Testis (tissue), 3 donors: ENCODE data around the gene TAS2R31. TPM values are rescaled to one million over a fixed set of nuclear protein-coding genes. Genes with fewer than 3 reads are reported as not detected.

ENCODE experiments used
- DNase-seq: peaks from one replicate; pipeline ENCODE4 v3.0.0-alpha.2; 2019
- H3K27ac ChIP-seq, 2 donors: fragments of 200-600 bp; sonication (generic); one replicate each; pipeline ENCODE4 v1.5.1; 2019
- H3K27me3 ChIP-seq: fragments of 200-600 bp; sonication (generic); one replicate; pipeline ENCODE4 v1.5.1; 2019
- H3K36me3 ChIP-seq: fragments of 200-600 bp; sonication (generic); one replicate; pipeline ENCODE4 v1.5.1; 2017; ENCODE audit warnings: low read depth; ENCODE audit errors: missing control alignments
- H3K4me1 ChIP-seq: fragments of 200-600 bp; sonication (generic); one replicate; pipeline ENCODE4 v1.5.1; 2019
- H3K4me3 ChIP-seq, 2 donors: fragments of 200-600 bp; sonication (generic); one replicate each; pipeline ENCODE4 v1.5.1; 2017 to 2019
- H3K9me3 ChIP-seq: fragments of 200-600 bp; sonication (generic); one replicate; pipeline ENCODE4 v1.5.1; 2017
- CTCF ChIP-seq, 3 experiments: fragments of 450-650 bp in 2 of 3; fragments of 200-600 bp in 1 of 3; sonication (generic) in 1 of 3; IDR thresholded peaks; one replicate each; pipeline ENCODE4 v1.5.1; 2016 to 2019; ENCODE audit warnings: antibody characterized with exemption in 3 of 3, mild to moderate bottlenecking in 2 of 3, moderate library complexity in 1 of 3
- POLR2A ChIP-seq: fragments of 450-650 bp; IDR thresholded peaks from one replicate; pipeline ENCODE4 v1.6.1; 2017; ENCODE audit warnings: antibody characterized with exemption, mild to moderate bottlenecking, moderate library complexity
- WGBS, 2 donors: methylation state at CpG; one replicate each; pipeline ENCODE4 v1.1.5; 2018; 5-methylcytosine and 5-hydroxymethylcytosine counted together
- intact Hi-C: fragments of 100-400 bp; cut with DNase I; formaldehyde crosslinking; loops from one replicate; pipeline ENCODE4 v1.15.1; 2023; ENCODE audit warnings: low total_unique reads
- polyA plus RNA-seq: library from polyadenylated mRNA; stranded (reverse); fragments of 350-450 nt; fragmentation: Illumina TruSeq; extraction: RNeasy Lipid Tissue Mini Kit (QIAGEN cat#74804); gene quantifications from one replicate; pipeline ENCODE4 v1.2.3, GENCODE V29; 2014; ENCODE audit warnings: low read depth, low replicate concordance; ENCODE audit not compliant: insufficient read depth
- total RNA-seq, 2 donors: library from RNA; depleted of rRNA; stranded (reverse); fragments of >200 nt; gene quantifications; one replicate each; pipeline ENCODE4 v1.2.3, GENCODE V29; 2016

TAS2R31 gene
- total and polyA plus RNA-seq, 3 donors from 2014 or later, result 7.7 to 10.3 TPM; not detected in 1

GRCh38 chr12:11026118-11026517, 5.1 kb downstream of the TAS2R31 start:
- intact Hi-C loops, result no loop called here
- no peak for DNase-seq
- H3K4me1 ChIP-seq, result no peaks in the 10 kb centered on the region
- H3K27ac ChIP-seq, result no peak overlapping the region
- H3K27me3 ChIP-seq, result no peaks in the 10 kb centered on the region
- WGBS, 2 donors, result 67 to 82% methylated on average over 6 of the region's 6 CpGs
- H3K4me3 ChIP-seq, result no peak overlapping the region
- TF ChIP-seq POLR2A, result no peak
- TF ChIP-seq CTCF (IDR thresholded peaks at IDR 0.05), result no peak
- no peaks in the 10 kb centered on the region for H3K9me3 ChIP-seq
- H3K36me3 ChIP-seq, result no peaks in the 10 kb centered on the region

- H3K36me3 ChIP-seq, result no peaks in the 10 kb centered on the region
- no peaks in the 10 kb centered on the region for H3K27me3 ChIP-seq
- H3K27ac ChIP-seq, result no peak overlapping the region
- H3K4me3 ChIP-seq, result no peak overlapping the region
- TF ChIP-seq POLR2A (no peak), CTCF (IDR thresholded peaks at IDR 0.05) (no peak)
- 70 to 79% methylated on average over 2 of the region's 2 CpGs for WGBS, 2 donors
- intact Hi-C loops, result no loop called here
- H3K9me3 ChIP-seq, result no peaks in the 10 kb centered on the region
- no peak for DNase-seq
- H3K4me1 ChIP-seq, result no peaks in the 10 kb centered on the region
Measured at GRCh38 chr12:11023387-11023786, 7.8 kb downstream of the TAS2R31 start.

GRCh38 chr12:11022520-11022919, 8.7 kb downstream of the TAS2R31 start, which contains the start of gene TAS2R19:
Gene TAS2R19 (minus strand): TSS chr12:11022620. CDS start chr12:11022571, 49 bp downstream.
- Histone ChIP-seq H3K4me3 (no peak within 1 kb of the TSS), H3K36me3 (no peaks in the 10 kb centered on the region), H3K27me3 (no peaks in the 10 kb centered on the region), H3K4me1 (no peaks in the 10 kb centered on the region), H3K9me3 (no peaks in the 10 kb centered on the region), H3K27ac (no peak within 1 kb of the TSS)
- intact Hi-C loops, result no loop called here
- 85 to 92% methylated on average over 1 of the region's 1 CpG for WGBS, 2 donors
- TF ChIP-seq CTCF (IDR thresholded peaks at IDR 0.05) (no peak), POLR2A (no peak)
- no peak for DNase-seq

- DNase-seq, result no peak
- H3K9me3 ChIP-seq, result no peaks in the 10 kb centered on the region
- H3K27me3 ChIP-seq, result no peaks in the 10 kb centered on the region
- WGBS, 2 donors, result 95 to 98% methylated on average over 1 of the region's 1 CpG
- H3K4me3 ChIP-seq, result no peak overlapping the region
- H3K36me3 ChIP-seq, result no peaks in the 10 kb centered on the region
- intact Hi-C loops, result no loop called here
- TF ChIP-seq CTCF (IDR thresholded peaks at IDR 0.05), result no peak
- no peak for TF ChIP-seq POLR2A
- H3K27ac ChIP-seq, result no peak overlapping the region
- no peaks in the 10 kb centered on the region for H3K4me1 ChIP-seq
Measured at GRCh38 chr12:11016937-11017336, 14.3 kb downstream of the TAS2R31 start.

- intact Hi-C loops, result no loop called here
- Histone ChIP-seq H3K27ac (no peak overlapping the region), H3K27me3 (no peaks in the 10 kb centered on the region), H3K4me3 (no peak overlapping the region), H3K4me1 (no peaks in the 10 kb centered on the region), H3K9me3 (no peaks in the 10 kb centered on the region), H3K36me3 (no peaks in the 10 kb centered on the region)
- TF ChIP-seq POLR2A (no peak), CTCF (IDR thresholded peaks at IDR 0.05) (no peak)
- WGBS, 2 donors, result 84 to 86% methylated on average over 4 of the region's 4 CpGs
- DNase-seq, result no peak
Measured at GRCh38 chr12:11015775-11016430, 15.3 kb downstream of the TAS2R31 start.
